A549 treated with Mapracorat at 1 μM for 4 hours (cell line): ENCODE data around the gene ACADVL. TPM values are rescaled to one million over a fixed set of nuclear protein-coding genes. Genes with fewer than 3 reads are reported as not detected.

Experiments used
- total RNA-seq: library from RNA; stranded (reverse); fragments of 200-300 nt; extraction: Qiagen RNA extraction; gene quantifications from 5 replicates; pipeline ENCODE4 v1.2.3, GENCODE V29; 2022

ACADVL gene
- total RNA-seq: 329 to 477 TPM (median 426 TPM) in 5 replicates

GRCh38 chr17:7219812-7220592 lies at the start of gene ACADVL, which contains the start of gene DLG4:
TSS of gene ACADVL (plus strand) at chr17:7219938. CDS start at chr17:7219985, 47 bp downstream.
TSS of gene DLG4 (minus strand) at chr17:7219836.

DNA sequence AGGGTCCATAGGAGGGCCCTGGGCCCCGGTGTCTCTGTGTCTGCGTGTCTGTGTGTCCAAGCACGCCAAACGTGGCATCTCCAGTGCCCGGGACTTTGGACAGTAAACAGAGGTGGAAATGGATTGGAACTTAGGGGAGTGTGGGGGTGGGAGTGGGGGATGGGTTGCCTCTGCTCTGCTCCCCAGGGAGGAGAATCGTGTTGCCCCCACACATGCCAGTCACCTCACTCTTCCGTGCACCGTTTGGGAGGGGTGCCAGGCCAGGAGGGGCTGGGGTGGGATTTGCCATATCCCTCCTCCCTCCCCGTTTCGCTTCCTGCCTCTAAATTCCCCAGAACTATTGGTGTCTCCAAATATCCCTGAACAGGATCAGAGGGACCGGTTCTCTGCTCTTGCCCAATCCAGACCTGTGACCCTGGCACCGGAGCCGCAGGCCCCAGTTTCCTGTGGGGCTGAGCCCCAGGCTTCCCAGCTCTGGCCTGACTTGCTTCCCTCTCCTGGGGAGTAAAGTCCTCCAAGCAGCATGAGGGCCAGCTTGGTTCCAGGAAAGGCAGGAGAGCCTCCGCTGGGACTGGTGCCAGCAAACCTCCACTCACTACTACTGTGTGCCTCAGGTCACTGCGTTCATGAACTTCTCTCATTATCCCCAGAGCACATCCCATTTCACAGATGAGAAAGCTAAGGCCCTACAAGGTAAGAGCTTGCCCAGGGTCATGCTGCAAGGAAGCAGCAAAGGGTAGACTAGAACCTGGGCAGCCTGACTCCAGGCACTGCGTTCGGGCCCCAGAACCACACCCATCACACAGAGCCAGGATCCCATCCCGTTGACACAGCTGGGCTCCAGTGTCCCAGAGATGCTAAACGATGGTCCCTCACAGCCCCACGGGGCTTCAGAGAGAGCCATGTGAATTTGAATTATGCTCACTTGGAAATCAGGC lies 40.2 kb upstream of the ACADVL start, which contains the start of gene ASGR1:
Gene ASGR1, minus strand, starts transcription at position 54 of the 938 bp plus-strand sequence. CDS start 807 bp downstream, outside the sequence.

GRCh38 chr17:7234083-7234951 lies 14.6 kb downstream of the ACADVL start, which contains the start of gene DVL2:
TSS of gene DVL2 (minus strand) at chr17:7234517. CDS start at chr17:7234262, 255 bp downstream.

DNA sequence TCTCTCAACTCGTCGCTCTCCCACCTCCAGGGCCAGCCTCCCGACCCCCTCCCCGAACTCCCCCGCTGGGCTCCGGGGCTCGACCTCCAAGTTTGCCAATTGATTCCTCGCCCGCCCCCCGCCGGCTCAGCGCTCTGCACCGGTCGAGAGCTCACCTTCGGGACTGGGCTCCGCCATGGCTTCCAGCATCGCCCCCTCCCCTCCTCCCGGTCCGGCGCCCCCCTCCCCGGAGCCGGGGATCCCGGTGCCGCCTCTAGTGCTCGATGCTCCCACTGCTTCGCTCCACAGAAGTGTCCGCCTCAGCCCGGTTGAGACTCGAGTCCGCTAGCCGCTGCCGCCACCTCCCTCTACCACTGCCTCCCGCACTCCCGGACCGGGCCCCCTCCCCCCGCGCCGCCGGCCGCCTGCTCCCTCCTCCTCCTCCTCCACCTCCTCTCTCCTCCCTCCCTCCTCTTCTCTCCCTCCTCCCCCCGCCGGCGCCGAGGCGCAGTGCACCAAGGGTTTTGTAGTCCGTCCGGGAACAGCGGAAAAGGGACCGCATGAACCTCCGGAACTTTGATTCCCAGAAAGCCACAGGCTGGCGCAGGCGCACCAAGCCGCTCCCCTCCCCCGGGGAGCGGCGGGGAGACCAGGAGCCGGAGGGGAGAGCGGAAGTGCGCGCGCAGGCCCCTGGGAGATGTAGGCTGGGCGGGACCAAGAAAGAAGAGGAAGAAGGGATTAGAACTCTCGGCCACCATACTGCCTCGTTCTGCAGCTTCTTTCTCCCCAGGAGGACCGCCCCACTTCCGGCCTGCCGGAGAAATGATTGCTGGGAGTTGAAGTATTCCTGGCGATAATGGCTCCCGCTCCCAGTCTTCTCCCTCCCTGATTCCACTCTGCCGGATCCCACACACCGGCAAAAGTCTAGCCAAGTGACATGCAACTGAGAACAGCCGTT lies 19.6 kb downstream of the ACADVL start, which contains the start of gene PHF23:
Gene PHF23, minus strand, starts transcription at position 367 of the 937 bp plus-strand sequence. Its CDS starts 178 bp downstream, at position 189.

GRCh38 chr17:7241783-7242716 lies 22.3 kb downstream of the ACADVL start, which contains the start of gene GABARAP:
TSS of gene GABARAP (minus strand) at chr17:7242449. CDS start at chr17:7242330, 119 bp downstream.

DNA sequence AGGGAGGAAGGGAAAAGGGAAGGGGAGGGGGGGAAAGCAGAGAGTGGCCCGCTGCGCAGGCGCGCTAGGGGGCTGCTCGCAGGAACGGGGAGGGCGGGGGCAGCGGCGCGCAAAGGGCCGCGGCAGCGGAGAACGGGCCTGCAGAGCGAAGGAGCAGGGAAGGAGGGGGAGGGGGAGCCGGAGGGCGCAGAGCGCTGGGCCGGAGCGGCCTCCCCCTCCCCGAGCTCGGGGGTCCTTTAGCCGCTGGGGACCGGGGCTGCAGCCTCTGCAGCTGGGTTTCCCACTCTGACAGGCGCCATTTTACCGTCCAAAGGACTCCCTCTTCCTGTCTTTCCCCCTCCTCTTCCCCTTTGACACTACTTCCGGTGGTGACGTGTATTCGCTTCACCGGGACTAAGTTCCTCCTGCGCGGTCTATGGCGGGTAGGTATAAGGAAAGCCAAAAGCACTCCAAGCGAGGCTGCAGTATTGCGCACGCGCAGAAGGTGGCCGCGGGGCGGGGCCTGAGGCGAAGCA lies 32.0 kb downstream of the ACADVL start, which contains the start of gene CTDNEP1:
Gene CTDNEP1, minus strand, starts transcription at position 74 of the 515 bp plus-strand sequence. CDS start 438 bp downstream, outside the sequence.

DNA sequence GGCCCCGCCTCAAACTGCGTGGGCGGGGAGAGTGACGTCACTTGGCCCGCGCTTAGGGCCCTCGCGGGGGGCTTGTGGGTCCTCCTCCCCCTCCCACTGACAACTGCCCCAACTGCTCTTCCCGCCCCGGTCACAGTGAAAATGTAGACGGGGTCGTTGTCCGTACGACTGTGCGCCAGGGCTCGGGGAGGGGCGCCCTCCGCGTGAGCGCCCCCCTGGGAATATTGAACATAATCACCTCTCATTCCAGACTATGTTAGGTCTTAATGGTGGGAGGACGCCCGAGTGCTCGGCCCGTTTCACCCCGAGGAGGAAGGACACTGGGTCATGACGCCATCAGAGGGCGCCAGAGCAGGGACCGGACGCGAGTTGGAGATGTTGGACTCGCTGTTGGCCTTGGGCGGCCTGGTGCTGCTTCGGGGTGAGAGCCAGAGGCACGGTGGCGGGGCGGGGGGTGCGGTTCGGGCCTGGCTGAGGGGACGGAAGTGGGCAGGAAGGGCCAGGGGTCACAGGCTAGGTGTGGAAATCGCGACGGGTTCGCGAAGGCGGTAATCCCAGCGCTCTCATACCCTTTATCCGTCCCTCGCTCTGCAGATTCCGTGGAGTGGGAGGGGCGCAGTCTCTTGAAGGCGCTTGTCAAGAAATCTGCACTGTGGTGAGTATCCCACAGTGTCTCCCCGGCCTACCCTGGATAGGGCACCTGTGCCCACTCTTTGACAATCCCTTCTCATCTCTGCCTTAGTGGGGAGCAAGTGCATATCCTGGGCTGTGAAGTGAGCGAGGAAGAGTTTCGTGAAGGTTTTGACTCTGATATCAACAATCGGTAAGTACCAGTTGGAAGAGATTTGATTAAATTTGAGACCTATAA lies 32.7 kb downstream of the ACADVL start, which contains the start of gene ELP5:
Gene ELP5, plus strand, starts transcription at position 40 of the 868 bp plus-strand sequence. Its CDS starts 336 bp downstream, at position 376.

GRCh38 chr17:7262192-7262934 lies 42.6 kb downstream of the ACADVL start, which contains the start of gene CLDN7:
TSS of gene CLDN7 (minus strand) at chr17:7262478. CDS start at chr17:7262043, 435 bp downstream.

Other genes starting within 250 kb of the ACADVL start
- gene ALOX12, start 223.9 kb upstream of the ACADVL start, total RNA-seq: not detected in 5 replicates
- gene RNASEK, start 207.3 kb upstream of the ACADVL start, total RNA-seq: 415 to 498 TPM (median 447 TPM) in 5 replicates
- not detected in 5 replicates for gene BCL6B, start 196.9 kb upstream of the ACADVL start, total RNA-seq
- gene SLC16A13, start 183.9 kb upstream of the ACADVL start, total RNA-seq: 7.4 to 9.1 TPM (median 8.8 TPM) in 5 replicates
- not detected in 5 replicates for gene SLC16A11, start 175.8 kb upstream of the ACADVL start, total RNA-seq
- not detected in 5 replicates for gene CLEC10A, start 139.7 kb upstream of the ACADVL start, total RNA-seq
- 0.19 TPM in 1 of 5 replicates, not detected in the others for gene ASGR2, start 105.1 kb upstream of the ACADVL start, total RNA-seq
- gene ASGR1, start 40.6 kb upstream of the ACADVL start, total RNA-seq: 0.77 to 1.3 TPM (median 1.0 TPM) in 5 replicates
- gene DLG4, start 102 bp upstream of the ACADVL start, total RNA-seq: 6.2 to 7.8 TPM (median 6.7 TPM) in 5 replicates
- gene DVL2, start 14.6 kb downstream of the ACADVL start, total RNA-seq: 30.2 to 44.4 TPM (median 41.9 TPM) in 5 replicates
- gene PHF23, start 19.5 kb downstream of the ACADVL start, total RNA-seq: 86.3 to 101 TPM (median 94.7 TPM) in 5 replicates
- gene GABARAP, start 22.5 kb downstream of the ACADVL start, total RNA-seq: 638 to 781 TPM (median 668 TPM) in 5 replicates
- 213 to 239 TPM (median 227 TPM) in 5 replicates for gene CTDNEP1, start 31.8 kb downstream of the ACADVL start, total RNA-seq
- gene ELP5, start 32.3 kb downstream of the ACADVL start, total RNA-seq: 128 to 149 TPM (median 131 TPM) in 5 replicates
- gene CLDN7, start 42.5 kb downstream of the ACADVL start, total RNA-seq: 1.5 to 3.0 TPM (median 2.0 TPM) in 5 replicates
- gene SLC2A4, start 61.8 kb downstream of the ACADVL start, total RNA-seq: 0.28 to 0.57 TPM (median 0.35 TPM) in 5 replicates
- gene YBX2, start 74.7 kb downstream of the ACADVL start, total RNA-seq: 0.35 to 0.65 TPM (median 0.56 TPM) in 5 replicates
- 1,593 to 1,803 TPM (median 1,704 TPM) in 5 replicates for gene EIF5A, start 87.7 kb downstream of the ACADVL start, total RNA-seq
- 92.1 to 108 TPM (median 95.9 TPM) in 5 replicates for gene GPS2, start 95.4 kb downstream of the ACADVL start, total RNA-seq
- gene NEURL4, start 109.4 kb downstream of the ACADVL start, total RNA-seq: 22.4 to 41.3 TPM (median 31.1 TPM) in 5 replicates
- 2.7 to 6.9 TPM (median 5.1 TPM) in 5 replicates for gene ACAP1, start 116.6 kb downstream of the ACADVL start, total RNA-seq
- 11.0 to 13.1 TPM (median 11.3 TPM) in 5 replicates for gene KCTD11, start 132.2 kb downstream of the ACADVL start, total RNA-seq
- gene TMEM95, start 135.2 kb downstream of the ACADVL start, total RNA-seq: not detected in 5 replicates
- gene TNK1, start 161.2 kb downstream of the ACADVL start, total RNA-seq: 1.2 to 1.8 TPM (median 1.4 TPM) in 5 replicates
- 37.1 to 48.8 TPM (median 43.3 TPM) in 5 replicates for gene PLSCR3, start 174.6 kb downstream of the ACADVL start, total RNA-seq
- 203 to 237 TPM (median 220 TPM) in 5 replicates for gene TMEM256, start 184.2 kb downstream of the ACADVL start, total RNA-seq
- 12.6 to 19.8 TPM (median 16.8 TPM) in 5 replicates for gene NLGN2, start 187.9 kb downstream of the ACADVL start, total RNA-seq
- gene SPEM1, start 200.4 kb downstream of the ACADVL start, total RNA-seq: not detected in 5 replicates
- gene SPEM2, start 205.7 kb downstream of the ACADVL start, total RNA-seq: not detected in 5 replicates
- not detected in 5 replicates for gene SPEM3, start 208.9 kb downstream of the ACADVL start, total RNA-seq
- 9.8 to 13.6 TPM (median 12.4 TPM) in 5 replicates for gene TMEM102, start 215.5 kb downstream of the ACADVL start, total RNA-seq
- 0.82 to 1.3 TPM (median 0.82 TPM) in 5 replicates for gene FGF11, start 219.6 kb downstream of the ACADVL start, total RNA-seq
- 8.2 to 10.6 TPM (median 8.6 TPM) in 5 replicates for gene CHRNB1, start 225.1 kb downstream of the ACADVL start, total RNA-seq